Measurements from ENCODE around the gene FYB1. TPM values are rescaled to one million over a fixed set of nuclear protein-coding genes. Genes with fewer than 3 reads are reported as not detected.

Gene FYB1
- total RNA-seq, 4 donors from 2014 or later, result 1.5 to 5.0 (median 2.7) TPM

DNA sequence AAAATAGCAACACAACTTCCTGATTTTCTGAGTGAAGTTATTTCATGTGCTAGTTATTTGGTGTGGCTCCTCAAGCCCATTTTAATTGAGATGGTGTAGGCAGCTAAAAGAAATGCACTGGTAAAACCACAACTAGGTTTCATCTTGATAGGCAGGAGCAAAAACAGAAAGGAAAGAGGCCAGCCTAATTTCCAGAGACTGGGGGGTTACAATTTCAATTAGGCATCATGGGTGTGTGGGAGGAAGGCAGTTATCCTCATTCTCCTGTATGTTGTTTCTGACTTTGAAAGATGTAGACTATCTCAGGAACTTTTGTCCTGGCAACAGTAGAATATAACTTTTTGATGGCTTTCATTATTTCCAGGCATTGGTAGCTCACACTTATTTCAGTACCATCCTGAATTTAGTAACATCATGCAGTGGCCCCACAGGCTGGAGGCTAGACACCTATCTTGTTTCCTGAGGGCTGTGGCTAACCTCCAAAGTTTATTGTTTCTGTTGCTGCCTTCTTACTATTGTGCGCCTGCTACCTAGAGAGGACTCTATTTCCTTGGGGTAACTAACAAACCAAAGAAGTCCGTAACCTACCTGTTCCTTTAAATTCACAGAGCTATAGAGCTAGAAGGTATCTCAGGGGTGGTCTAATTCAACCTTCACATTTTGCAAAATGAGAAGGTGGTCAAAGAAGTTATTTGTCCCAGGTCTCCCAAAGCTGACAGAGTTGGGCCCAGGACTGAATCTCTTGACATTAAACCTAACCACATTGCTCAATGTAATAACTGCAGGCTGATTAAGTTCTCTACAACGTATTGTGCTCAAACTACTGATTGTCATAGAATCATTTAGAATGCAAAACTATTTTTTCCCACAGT, 42.4 kb downstream of the FYB1 start:
- intact Hi-C loops (cut with DNase I; ENCODE audit: low total_unique reads), result no loop called here
- TF ChIP-seq POLR2A (IDR thresholded peaks at IDR 0.05) (no peak), CTCF (IDR thresholded peaks at IDR 0.05) (no peak)
- 86 to 91% methylated on average over 3 of the region's 3 CpGs for WGBS, 2 donors
- DNase-seq (ENCODE audit: low spot score in 2 of 2), result no peak
- H3K4me3 ChIP-seq (ENCODE audit: low read depth, poor library complexity, severe bottlenecking), result no peak overlapping the region

DNA sequence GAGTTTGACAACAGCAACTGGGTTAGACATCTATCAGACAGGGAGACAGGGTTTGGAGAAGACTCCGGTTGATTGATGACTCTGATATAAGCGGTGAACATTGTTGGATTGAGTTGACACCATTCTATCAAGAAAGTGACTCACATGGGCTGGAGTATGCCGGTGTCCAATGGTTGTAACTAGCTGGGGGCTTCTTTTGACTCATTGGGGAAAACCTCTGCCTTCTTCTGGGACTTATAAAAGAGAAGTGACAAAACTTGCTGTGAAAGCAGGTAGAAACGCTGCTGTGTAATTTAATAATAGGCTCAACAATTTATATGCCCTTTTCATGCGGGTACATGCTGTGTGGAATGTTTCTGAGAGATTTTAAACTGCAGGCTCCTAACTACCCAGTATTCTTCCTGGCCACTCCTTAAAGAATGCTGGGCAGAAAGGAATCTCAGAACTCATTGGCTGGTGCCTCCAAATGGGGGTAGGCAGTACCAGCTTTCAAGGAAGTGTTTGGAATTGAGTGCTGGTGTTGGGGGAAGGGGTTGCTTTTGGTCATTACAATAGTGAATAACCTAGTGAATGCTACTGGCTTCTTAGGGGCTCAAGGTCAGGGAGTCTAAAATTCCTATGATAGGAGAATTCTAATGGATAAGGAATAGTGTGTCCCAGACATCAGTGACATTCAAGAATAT, 43.9 kb downstream of the FYB1 start:
- 66 to 72% methylated on average over 5 of the region's 5 CpGs for WGBS, 2 donors
- H3K4me3 ChIP-seq (ENCODE audit: low read depth, poor library complexity, severe bottlenecking), result no peak overlapping the region
- DNase-seq (ENCODE audit: low spot score in 2 of 2), result no peak
- TF ChIP-seq POLR2A (IDR thresholded peaks at IDR 0.05) (no peak), CTCF (IDR thresholded peaks at IDR 0.05) (no peak)
- intact Hi-C loops (cut with DNase I; ENCODE audit: low total_unique reads), result no loop called here

- whole genome bisulfite sequencing, 2 donors, result 86 to 95% methylated on average over 3 of the region's 3 CpGs
- intact Hi-C loops (cut with DNase I; ENCODE audit: low total_unique reads), result no loop called here
- TF ChIP-seq POLR2A (IDR thresholded peaks at IDR 0.05), result no peak
- no peak for TF ChIP-seq CTCF (IDR thresholded peaks at IDR 0.05)
- no peak overlapping the region for H3K4me3 ChIP-seq (ENCODE audit: low read depth, poor library complexity, severe bottlenecking)
- DNase-seq (ENCODE audit: low spot score in 2 of 2), result no peak
These were observed 46.3 kb downstream of the FYB1 start for GRCh38 chr5:39173069-39173468.

DNA sequence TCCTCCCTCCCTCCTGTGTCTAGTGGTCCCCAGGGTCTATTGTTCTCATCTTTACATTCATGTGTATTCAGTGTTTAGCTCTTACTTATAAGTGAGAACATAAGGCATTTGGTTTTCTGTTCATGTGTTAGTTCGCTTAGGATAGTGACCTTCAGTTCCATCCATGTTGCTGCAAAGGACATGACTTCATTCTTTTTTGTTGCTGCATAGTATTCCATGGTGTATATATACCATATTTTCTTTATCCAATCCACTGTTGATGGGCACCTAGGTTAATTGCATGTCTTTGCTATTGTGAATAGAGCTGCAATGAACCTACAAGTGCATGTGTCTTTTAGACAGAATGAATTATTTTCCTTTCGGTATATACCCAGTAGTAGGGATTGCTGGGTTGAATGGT, 46.8 kb downstream of the FYB1 start:
- no peak overlapping the region for H3K4me3 ChIP-seq (ENCODE audit: low read depth, poor library complexity, severe bottlenecking)
- WGBS, 2 donors, result 96% methylated on average over 2 of the region's 2 CpGs
- no peak for TF ChIP-seq CTCF (IDR thresholded peaks at IDR 0.05)
- TF ChIP-seq POLR2A (IDR thresholded peaks at IDR 0.05), result no peak
- no peak for DNase-seq (ENCODE audit: low spot score in 2 of 2)
- intact Hi-C loops (cut with DNase I; ENCODE audit: low total_unique reads), result no loop called here

DNA sequence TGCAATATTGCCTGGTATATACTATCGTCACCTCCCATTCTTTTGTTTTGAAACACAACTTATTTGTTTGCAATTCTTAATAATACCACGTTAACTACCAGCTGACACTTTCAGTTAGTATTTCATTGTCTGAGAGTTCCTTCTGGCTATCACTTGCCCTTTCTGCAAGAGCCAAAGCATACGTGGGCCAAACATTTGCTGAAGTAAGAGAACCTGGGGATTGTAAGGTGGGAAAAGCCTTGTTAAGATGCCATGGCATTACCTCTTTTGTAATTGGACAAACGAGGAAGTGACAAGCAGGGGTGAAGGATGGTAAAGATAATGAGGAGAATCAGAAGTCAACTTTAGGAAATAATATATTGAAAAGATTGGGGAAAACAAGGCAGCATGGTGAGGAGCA, 47.7 kb downstream of the FYB1 start:
- no peak overlapping the region for H3K4me3 ChIP-seq (ENCODE audit: low read depth, poor library complexity, severe bottlenecking)
- WGBS, 2 donors, result 62 to 75% methylated on average over 4 of the region's 4 CpGs
- DNase-seq (ENCODE audit: low spot score in 2 of 2), result no peak
- TF ChIP-seq CTCF (IDR thresholded peaks at IDR 0.05) (no peak), POLR2A (IDR thresholded peaks at IDR 0.05) (no peak)
- intact Hi-C loops (cut with DNase I; ENCODE audit: low total_unique reads), result no loop called here

All from lower leg skin (tissue), 4 donors.